ENCODE results near the gene COLEC12. TPM values are rescaled to one million over a fixed set of nuclear protein-coding genes. Genes with fewer than 3 reads are reported as not detected.

The COLEC12 gene
- total RNA-seq (2021): not detected in 2 replicates
- percentile 1 among the genes with signal in this experiment for Bru-seq, nascent RNA
- BruChase-seq, experiment 1, labeled RNA remaining after a 2-hour chase: not detected
- not detected for BruChase-seq, experiment 2, labeled RNA remaining after a 6-hour chase
- long read RNA-seq: 0 reads

GRCh38 chr18:500632-501405 is at the start of gene COLEC12:
Gene COLEC12 (minus strand): TSS chr18:500701. CDS start chr18:500514, 187 bp downstream.
- Histone ChIP-seq H3F3A (ENCODE audit: insufficient read depth, low read depth) (no peaks in the 10 kb centered on the region), H3K4me3 (no peak within 1 kb of the TSS), H2AFZ (no peak within 1 kb of the TSS), H3K4me2 (no peak within 1 kb of the TSS), H3K27me3 (ENCODE audit: insufficient read depth, low read depth) (peaks cover 29% of the 10 kb centered on the region), H3K9me2 (ENCODE audit: insufficient read depth) (no peaks in the 10 kb centered on the region), H3K79me2 (ENCODE audit: low read depth) (no peaks in the 10 kb centered on the region), H3K4me1 (replicated peaks; ENCODE audit: insufficient read depth) (no peaks in the 10 kb centered on the region), H3K36me3 (ENCODE audit: low read depth) (no peaks in the 10 kb centered on the region), H4K20me1 (ENCODE audit: insufficient read depth) (no peaks in the 10 kb centered on the region), H3K27ac (no peak within 1 kb of the TSS), H3K9me3 (ENCODE audit: insufficient read depth, low read depth) (no peaks in the 10 kb centered on the region)
- TF ChIP-seq EZH2 (IDR thresholded peaks at IDR 0.05; ENCODE audit: low read depth): no peak
- TF ChIP-seq CTCF (conservative IDR thresholded peaks at IDR 0.05): no peak
- CTCF ChIA-PET: no interaction called here
- intact Hi-C loops (cut with micrococcal nuclease; ENCODE audit: unreplicated experiment): no loop called here
- POLR2A ChIA-PET (ENCODE audit: unreplicated experiment): no interaction called here
- no peak for DNase-seq
- no TSS peak for BruUV-seq (replicated peaks)

GRCh38 chr18:549967-550366 is 49.5 kb upstream of the COLEC12 start:
- CTCF ChIA-PET: no interaction called here
- no TSS peak for BruUV-seq (replicated peaks)

GRCh38 chr18:543447-544078 is 43.1 kb upstream of the COLEC12 start:
- CTCF ChIA-PET: no interaction called here

More at GRCh38 chr18:549967-550366, 49.5 kb upstream of the COLEC12 start:
- no peaks in the 10 kb centered on the region for H3K4me1 ChIP-seq (replicated peaks; ENCODE audit: insufficient read depth)
- intact Hi-C loops (cut with micrococcal nuclease; ENCODE audit: unreplicated experiment): no loop called here
- H3K4me3 ChIP-seq: no peak overlapping the region
- no peaks in the 10 kb centered on the region for H3K79me2 ChIP-seq (ENCODE audit: low read depth)
- no peak overlapping the region for H3K27ac ChIP-seq
- H3K9me3 ChIP-seq (ENCODE audit: insufficient read depth, low read depth): no peaks in the 10 kb centered on the region
- no peaks in the 10 kb centered on the region for H3K9me2 ChIP-seq (ENCODE audit: insufficient read depth)
- TF ChIP-seq CTCF (conservative IDR thresholded peaks at IDR 0.05) (no peak), EZH2 (IDR thresholded peaks at IDR 0.05; ENCODE audit: low read depth) (no peak)
- no peaks in the 10 kb centered on the region for H3F3A ChIP-seq (ENCODE audit: insufficient read depth, low read depth)
- POLR2A ChIA-PET (ENCODE audit: unreplicated experiment): no interaction called here
- no peak overlapping the region for H2AFZ ChIP-seq
- no peaks in the 10 kb centered on the region for H4K20me1 ChIP-seq (ENCODE audit: insufficient read depth)
- peaks cover 30% of the 10 kb centered on the region for H3K27me3 ChIP-seq (ENCODE audit: insufficient read depth, low read depth)
- no peak for DNase-seq
- no peak overlapping the region for H3K4me2 ChIP-seq
- no peaks in the 10 kb centered on the region for H3K36me3 ChIP-seq (ENCODE audit: low read depth)

More at GRCh38 chr18:543447-544078, 43.1 kb upstream of the COLEC12 start:
- Histone ChIP-seq H3K27ac (no peak overlapping the region), H3K4me1 (replicated peaks; ENCODE audit: insufficient read depth) (no peaks in the 10 kb centered on the region), H3K4me2 (no peak overlapping the region), H4K20me1 (ENCODE audit: insufficient read depth) (no peaks in the 10 kb centered on the region), H3K27me3 (ENCODE audit: insufficient read depth, low read depth) (peaks cover 31% of the 10 kb centered on the region), H3K9me2 (ENCODE audit: insufficient read depth) (no peaks in the 10 kb centered on the region), H3K36me3 (ENCODE audit: low read depth) (no peaks in the 10 kb centered on the region), H3F3A (ENCODE audit: insufficient read depth, low read depth) (no peaks in the 10 kb centered on the region), H3K79me2 (ENCODE audit: low read depth) (no peaks in the 10 kb centered on the region), H3K4me3 (no peak overlapping the region), H2AFZ (no peak overlapping the region), H3K9me3 (ENCODE audit: insufficient read depth, low read depth) (no peaks in the 10 kb centered on the region)
- TF ChIP-seq CTCF (conservative IDR thresholded peaks at IDR 0.05) (no peak), EZH2 (IDR thresholded peaks at IDR 0.05; ENCODE audit: low read depth) (no peak)
- BruUV-seq (replicated peaks): no TSS peak
- POLR2A ChIA-PET (ENCODE audit: unreplicated experiment): interaction anchor here (0.6 kb wide), 1 partner anchor 870 kb away, joined by 4 read pairs; no protein-coding TSS in a partner anchor
- intact Hi-C loops (cut with micrococcal nuclease; ENCODE audit: unreplicated experiment): no loop called here
- no peak for DNase-seq
